OCI-LY1 (cell line): ENCODE data around the gene CSK.
A peak's percentile ranks its signal among the peaks of the same experiment; 100 is the strongest.

Experiments
- H2AFZ ChIP-seq: fragments of 200-600 bp; sonication (generic), shearing (Covaris generic); 2 replicates; pipeline ENCODE4 v1.6.0; 2014; ENCODE audit warnings: antibody characterized with exemption, mild to moderate bottlenecking, low read length
- H3F3A ChIP-seq: fragments of 200-600 bp; sonication (generic), shearing (Covaris generic); 2 replicates; pipeline ENCODE4 v1.6.0; 2014; ENCODE audit warnings: mild to moderate bottlenecking, antibody characterized with exemption, low read length, moderate library complexity; ENCODE audit not compliant: insufficient read depth
- H3K27ac ChIP-seq: fragments of 200-600 bp; sonication (generic); 2 replicates; pipeline ENCODE4 v1.5.1; 2014; ENCODE audit warnings: low read length, mixed run types, mild to moderate bottlenecking, low read depth; ENCODE audit not compliant: poor library complexity, severe bottlenecking
- H3K27me3 ChIP-seq: fragments of 200-600 bp; sonication (generic); 2 replicates; pipeline ENCODE4 v1.6.0; 2014; ENCODE audit warnings: antibody characterized with exemption, mild to moderate bottlenecking, low read length, moderate library complexity; ENCODE audit not compliant: insufficient read depth
- H3K36me3 ChIP-seq: fragments of 200-600 bp; sonication (generic); 2 replicates; pipeline ENCODE4 v1.6.1; 2014; ENCODE audit warnings: mild to moderate bottlenecking, antibody characterized with exemption, low read length, moderate library complexity, mixed read lengths; ENCODE audit not compliant: insufficient read depth
- H3K4me1 ChIP-seq: fragments of 200-600 bp; sonication (generic); 2 replicates; pipeline ENCODE4 v1.5.1; 2014; ENCODE audit warnings: mild to moderate bottlenecking, low read length, moderate library complexity; ENCODE audit not compliant: insufficient read depth, severe bottlenecking
- H3K4me2 ChIP-seq: fragments of 200-600 bp; sonication (generic), shearing (Covaris generic); 2 replicates; pipeline ENCODE4 v1.6.1; 2014; ENCODE audit warnings: low read length
- H3K4me3 ChIP-seq: fragments of 200-600 bp; sonication (generic); 2 replicates; pipeline ENCODE4 v1.5.1; 2014; ENCODE audit warnings: low read length, low read depth, mild to moderate bottlenecking, mixed read lengths; ENCODE audit not compliant: poor library complexity, severe bottlenecking
- H3K79me2 ChIP-seq: fragments of 200-600 bp; shearing (Covaris generic); 2 replicates; pipeline ENCODE4 v1.6.1; 2016; ENCODE audit warnings: mixed run types, low read length, mixed read lengths; ENCODE audit not compliant: insufficient read depth
- H3K9ac ChIP-seq: fragments of 200-600 bp; sonication (generic), shearing (Covaris generic); 2 replicates; pipeline ENCODE4 v1.6.1; 2014; ENCODE audit warnings: mild to moderate bottlenecking, low read length, mixed read lengths
- H3K9me2 ChIP-seq: fragments of 200-600 bp; sonication (generic), shearing (Covaris generic); 2 replicates; pipeline ENCODE4 v1.6.1; 2014; ENCODE audit warnings: low read depth, mild to moderate bottlenecking, low read length, mixed read lengths
- H3K9me3 ChIP-seq: fragments of 200-600 bp; shearing (Covaris generic); 2 replicates; pipeline ENCODE4 v1.6.1; 2014; ENCODE audit warnings: low read length, mixed read lengths
- H4K20me1 ChIP-seq: fragments of 200-600 bp; sonication (generic), shearing (Covaris generic); 2 replicates; pipeline ENCODE4 v1.6.0; 2016; ENCODE audit warnings: mild to moderate bottlenecking, low read length; ENCODE audit not compliant: insufficient read depth
- CTCF ChIP-seq: fragments of 200-600 bp; sonication (generic), shearing (Covaris generic); IDR thresholded peaks from 2 replicates; pipeline ENCODE4 v1.5.1; 2017; ENCODE audit warnings: mild to moderate bottlenecking, antibody characterized with exemption, low read length, moderate library complexity, mixed read lengths
- EZH2 ChIP-seq: fragments of 200-600 bp; sonication (generic), shearing (Covaris generic); IDR thresholded peaks from 2 replicates; pipeline ENCODE4 v1.8.0; 2017; ENCODE audit warnings: borderline replicate concordance, mixed run types, mild to moderate bottlenecking, antibody characterized with exemption, low read length, moderate library complexity, mixed read lengths

Gene CSK

GRCh38 chr15:74795966-74796625, 14.2 kb downstream of the CSK start:
- Histone ChIP-seq H3K4me2 (no peak overlapping the region), H3K9me2 (no peaks in the 10 kb centered on the region), H3K27ac (peak overlapping the region; percentile 48), H3K79me2 (peaks cover 52% of the 10 kb centered on the region), H3K9me3 (no peaks in the 10 kb centered on the region), H4K20me1 (no peaks in the 10 kb centered on the region), H3K4me1 (peaks cover 99% of the 10 kb centered on the region), H3K27me3 (no peaks in the 10 kb centered on the region), H3F3A (no peaks in the 10 kb centered on the region), H3K36me3 (peaks cover 69% of the 10 kb centered on the region), H3K9ac (no peak overlapping the region), H2AFZ (no peak overlapping the region), H3K4me3 (no peak overlapping the region)
- no peak for TF ChIP-seq CTCF

GRCh38 chr15:74798388-74799254, 16.7 kb downstream of the CSK start:
- no peaks in the 10 kb centered on the region for H3K9me2 ChIP-seq
- peak overlapping the region; percentile 86 for H3K27ac ChIP-seq
- no peak overlapping the region for H2AFZ ChIP-seq
- peaks cover 28% of the 10 kb centered on the region for H3K79me2 ChIP-seq
- peak overlapping the region; percentile 42; the same call in 1 of the 2 replicates for H3K9ac ChIP-seq
- H4K20me1 ChIP-seq, result no peaks in the 10 kb centered on the region
- TF ChIP-seq CTCF (peak; percentile 37; the same call in 1 of the 2 replicates), EZH2 (no peak)
- H3K27me3 ChIP-seq, result no peaks in the 10 kb centered on the region
- peak overlapping the region; percentile 56 for H3K4me2 ChIP-seq
- H3F3A ChIP-seq, result no peaks in the 10 kb centered on the region
- H3K36me3 ChIP-seq, result peaks cover 82% of the 10 kb centered on the region
- no peaks in the 10 kb centered on the region for H3K9me3 ChIP-seq
- no peak overlapping the region for H3K4me3 ChIP-seq
- H3K4me1 ChIP-seq, result peaks cover 73% of the 10 kb centered on the region

DNA sequence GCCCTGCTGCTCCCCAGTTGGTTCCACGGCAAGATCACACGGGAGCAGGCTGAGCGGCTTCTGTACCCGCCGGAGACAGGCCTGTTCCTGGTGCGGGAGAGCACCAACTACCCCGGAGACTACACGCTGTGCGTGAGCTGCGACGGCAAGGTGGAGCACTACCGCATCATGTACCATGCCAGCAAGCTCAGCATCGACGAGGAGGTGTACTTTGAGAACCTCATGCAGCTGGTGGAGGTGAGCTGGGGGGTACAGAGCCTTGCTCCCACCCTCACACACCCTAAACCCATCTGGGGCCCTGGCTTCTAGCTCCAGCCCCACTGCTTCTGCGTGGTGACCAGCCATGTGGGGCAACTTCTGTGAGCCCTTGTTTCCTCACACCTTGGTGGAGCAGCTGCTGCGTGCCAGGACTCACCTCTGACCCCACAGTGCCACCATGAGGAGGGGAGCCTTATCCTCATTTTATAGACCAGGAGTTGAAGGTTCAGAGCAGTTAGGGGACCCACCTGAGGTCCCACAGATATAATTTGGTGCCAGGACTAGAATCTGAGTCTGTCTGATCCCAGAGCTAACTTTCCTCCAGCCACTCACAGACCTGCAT, 17.5 kb downstream of the CSK start:
- Histone ChIP-seq H3K9me3 (no peaks in the 10 kb centered on the region), H3K9ac (peak overlapping the region; percentile 42; the same call in 1 of the 2 replicates), H3K27ac (peak overlapping the region; percentile 86), H3K4me2 (no peak overlapping the region; the same call in 1 of the 2 replicates), H3K4me1 (peaks cover 66% of the 10 kb centered on the region), H3K36me3 (peaks cover 88% of the 10 kb centered on the region), H3K79me2 (peaks cover 24% of the 10 kb centered on the region), H3K9me2 (no peaks in the 10 kb centered on the region), H4K20me1 (no peaks in the 10 kb centered on the region), H3F3A (no peaks in the 10 kb centered on the region), H2AFZ (no peak overlapping the region), H3K27me3 (no peaks in the 10 kb centered on the region), H3K4me3 (no peak overlapping the region)
- TF ChIP-seq CTCF, result peak; percentile 47; the same call in 1 of the 2 replicates
- TF ChIP-seq EZH2, result no peak
